HCT116 (cell line): ENCODE measurements around the gene C1orf94. TPM values are rescaled to one million over a fixed set of nuclear protein-coding genes. Genes with fewer than 3 reads are reported as not detected.

Experiments used
- ATAC-seq: fragments of 200-7000 bp; cut with Tn5 transposase; 2 replicates; pipeline ENCODE4 v1.9.1; 2020; ENCODE audit warnings: mild to moderate bottlenecking, moderate library complexity
- BruUV-seq: library from RNA; stranded (reverse); fragments of 400-500 nt; replicated peaks from 2 replicates; lab custom pipeline; 2021; lab: Mats Ljungman, UMichigan
- CTCF ChIA-PET: fragments of 300-600 bp; sonication (Branson Sonifier 250); formaldehyde crosslinking; loops from one replicate; lab custom pipeline; 2021; ENCODE audit warnings: antibody characterized with exemption; lab: Charles Lee
- POLR2A ChIA-PET: fragments of 300-600, 350-600 bp; sonication (Branson Sonifier 250); formaldehyde crosslinking; loops from one replicate; lab custom pipeline; 2021; ENCODE audit warnings: antibody characterized with exemption; lab: Charles Lee
- RAD21 ChIA-PET, 2 experiments: fragments of 300-600 bp; sonication (Branson Sonifier 250); formaldehyde crosslinking; loops; one replicate each; lab custom pipeline; 2023; ENCODE audit warnings: low total read pairs in 2 of 2; ENCODE audit not compliant: uncharacterized antibody in 2 of 2, unreplicated experiment in 2 of 2, low non-redundant PET in 1 of 2; lab: Charles Lee
- DNase-seq: peaks from one replicate; pipeline ENCODE4 v3.0.0-alpha.2; 2010; ENCODE audit warnings: low read depth, low spot score
- H2AFZ ChIP-seq: fragments of 200-600 bp; shearing (Covaris generic), sonication (generic); 2 replicates; pipeline ENCODE4 v1.6.1; 2017; ENCODE audit warnings: low read depth, mixed run types, mixed read lengths, antibody characterized with exemption, low read length; ENCODE audit not compliant: poor library complexity, severe bottlenecking
- H3K27ac ChIP-seq: 2 replicates; pipeline ENCODE4 v1.5.1; 2012; ENCODE audit warnings: low read depth, low read length
- H3K27me3 ChIP-seq: fragments of 200-600 bp; sonication (generic); 2 replicates; pipeline ENCODE4 v1.6.1; 2016; ENCODE audit warnings: mixed run types, low read length, mixed read lengths; ENCODE audit not compliant: insufficient read depth
- H3K36me3 ChIP-seq, 2 experiments: fragments of 200-500 bp in 1 of 2; fragments of 200-600 bp in 1 of 2; sonication (Bioruptor generic) in 1 of 2; sonication (generic) in 1 of 2; 2 replicates each; pipeline versions ENCODE4 v1.5.1 to v1.6.1; 2014 to 2016; ENCODE audit warnings: low read length in 2 of 2, inconsistent platforms in 1 of 2, mixed read lengths in 1 of 2, mixed run types in 1 of 2; ENCODE audit not compliant: insufficient read depth in 2 of 2, control insufficient read depth in 1 of 2
- H3K4me1 ChIP-seq, 2 experiments: fragments of 200-600 bp in 1 of 2; sonication (generic) in 1 of 2; 2 replicates each; pipeline versions ENCODE4 v1.5.1 to v1.6.1; 2012 to 2017; ENCODE audit warnings: low read length in 2 of 2, inconsistent platforms in 1 of 2, mild to moderate bottlenecking in 1 of 2, mixed read lengths in 1 of 2, mixed run types in 1 of 2, moderate library complexity in 1 of 2; ENCODE audit not compliant: insufficient read depth in 2 of 2, control insufficient read depth in 1 of 2
- H3K4me2 ChIP-seq: fragments of 200-600 bp; sonication (generic); 2 replicates; pipeline ENCODE4 v1.6.1; 2017; ENCODE audit warnings: mixed run types, low read length, mixed read lengths
- H3K4me3 ChIP-seq, 2 experiments: fragments of 200-600 bp in 1 of 2; sonication (generic) in 1 of 2; replicated peaks in 1 of 2; 2 replicates each; pipeline ENCODE4 v1.5.1; 2011 to 2016; ENCODE audit warnings: low read length in 2 of 2, control low read depth in 1 of 2, low read depth in 1 of 2, mild to moderate bottlenecking in 1 of 2, mixed read lengths in 1 of 2, mixed run types in 1 of 2
- H3K79me2 ChIP-seq: fragments of 200-600 bp; sonication (generic); 2 replicates; pipeline ENCODE4 v1.6.1; 2017; ENCODE audit warnings: mild to moderate bottlenecking, mixed run types, low read length, moderate library complexity, mixed read lengths; ENCODE audit not compliant: insufficient read depth
- H3K9ac ChIP-seq: fragments of 200-600 bp; sonication (generic); 2 replicates; pipeline ENCODE4 v1.6.1; 2016; ENCODE audit warnings: low read length, mixed read lengths
- H3K9me2 ChIP-seq: fragments of 200-600 bp; sonication (generic), shearing (Covaris generic); 2 replicates; pipeline ENCODE4 v1.6.1; 2017; ENCODE audit warnings: mixed run types, mild to moderate bottlenecking, moderate library complexity; ENCODE audit not compliant: insufficient read depth
- H3K9me3 ChIP-seq, 2 experiments: fragments of 200-500 bp in 1 of 2; fragments of 200-600 bp in 1 of 2; sonication (Bioruptor generic) in 1 of 2; sonication (generic) in 1 of 2; 2 replicates each; pipeline ENCODE4 v1.6.1; 2014 to 2017; ENCODE audit warnings: low read length in 2 of 2, mixed read lengths in 2 of 2, inconsistent platforms in 1 of 2, low read depth in 1 of 2, mild to moderate bottlenecking in 1 of 2, mixed run types in 1 of 2, moderate library complexity in 1 of 2; ENCODE audit not compliant: control insufficient read depth in 1 of 2, insufficient read depth in 1 of 2
- H4K20me1 ChIP-seq: fragments of 200-600 bp; sonication (generic), shearing (Covaris generic); 2 replicates; pipeline ENCODE4 v1.6.1; 2017; ENCODE audit warnings: mixed run types, mild to moderate bottlenecking, moderate library complexity; ENCODE audit not compliant: insufficient read depth
- CTCF ChIP-seq, 3 experiments: fragments of 200-600 bp in 1 of 3; sonication (generic) in 1 of 3; IDR thresholded peaks in 2 of 3; conservative IDR thresholded peaks in 1 of 3; 2 replicates each; pipeline ENCODE4 v1.5.1; 2012 to 2017; ENCODE audit warnings: low read depth in 2 of 3, low read length in 2 of 3, antibody characterized with exemption in 1 of 3, borderline replicate concordance in 1 of 3, control low read depth in 1 of 3, mild to moderate bottlenecking in 1 of 3, mixed read lengths in 1 of 3, mixed run types in 1 of 3, moderate library complexity in 1 of 3; ENCODE audit not compliant: insufficient read depth in 1 of 3
- EZH2 ChIP-seq: fragments of 200-600 bp; sonication (generic); IDR thresholded peaks from 2 replicates; pipeline ENCODE4 v1.6.1; 2017; ENCODE audit warnings: antibody characterized with exemption, mixed run types
- MAX ChIP-seq: IDR thresholded peaks from 2 replicates; pipeline ENCODE4 v1.6.1; 2012
- RAD21 ChIP-seq: IDR thresholded peaks from 2 replicates; pipeline ENCODE4 v1.6.1; 2012; ENCODE audit warnings: low read depth, mild to moderate bottlenecking
- SIN3A ChIP-seq: IDR thresholded peaks from 2 replicates; pipeline ENCODE4 v1.6.1; 2012; ENCODE audit warnings: low read depth
- YY1 ChIP-seq: IDR thresholded peaks from 2 replicates; pipeline ENCODE4 v1.6.1; 2011; ENCODE audit warnings: low read length, low read depth, moderate library complexity, mild to moderate bottlenecking; ENCODE audit not compliant: insufficient replicate concordance; ENCODE audit errors: extremely low read depth
- intact Hi-C: fragments of 100-400 bp; cut with micrococcal nuclease; formaldehyde crosslinking; loops from 2 replicates; pipeline ENCODE4 v1.10.0; 2022
- total RNA-seq: library from RNA; stranded (reverse); gene quantifications from one replicate; pipeline ENCODE4 v1.2.1, GENCODE V29; 2021; ENCODE audit not compliant: unreplicated experiment

Gene C1orf94
- total RNA-seq, 1 experiment from 2014 or later = not detected

GRCh38 chr1:34156739-34157138 lies 20.0 kb upstream of the C1orf94 start:
- BruUV-seq = no TSS peak
- DNase-seq (no peak), ATAC-seq (0 out of 2 replicates have a peak, but pooled peaks have one; percentile 49)
- Histone ChIP-seq H3K27me3 (peaks cover 37% of the 10 kb centered on the region), H3K9me3 (no peaks in the 10 kb centered on the region), H3K9me2 (no peaks in the 10 kb centered on the region), H3K36me3 (no peaks in the 10 kb centered on the region), H3K4me2 (no peak overlapping the region), H3K79me2 (no peaks in the 10 kb centered on the region), H3K4me3 (no peak overlapping the region), H4K20me1 (no peaks in the 10 kb centered on the region), H3K27ac (no peak overlapping the region)
- intact Hi-C loops = no loop called here
- ChIA-PET POLR2A (no interaction called here), CTCF (no interaction called here)
- TF ChIP-seq SIN3A (no peak), CTCF (IDR thresholded peaks at IDR 0.05 in 2 of 3, conservative IDR thresholded peaks at IDR 0.05 in 1 of 3; ENCODE audit: borderline replicate concordance in 1 of 3, insufficient read depth in 1 of 3, low read depth in 2 of 3, low read length in 2 of 3) (peak in 2 of 3 experiments; percentile 27 to 31; a peak in 2 of 6 replicates)
- TF ChIP-seq, all 23 proteins: peak for 1
- Histone ChIP-seq H3K4me1 (no peaks in the 10 kb centered on the region), H2AFZ (no peak overlapping the region), H3K9ac (no peak overlapping the region)
- RAD21 ChIA-PET = no interaction called here

- Histone ChIP-seq H4K20me1 (no peaks in the 10 kb centered on the region), H3K27me3 (peaks cover 31% of the 10 kb centered on the region; the same call in 1 of the 2 replicates), H3K9ac (no peak overlapping the region), H3K27ac (no peak overlapping the region), H3K79me2 (no peaks in the 10 kb centered on the region)
- CTCF ChIA-PET = interaction anchor here (0.8 to 1.9 kb wide), 4 partner anchors 48 to 580 kb away, joined by 3 to 13 read pairs (median 9); no protein-coding TSS in a partner anchor
- POLR2A ChIA-PET = interaction anchor here (0.7 kb wide), 1 partner anchor 530 kb away, joined by 3 read pairs; no protein-coding TSS in a partner anchor
- peak; percentile 95 for ATAC-seq
- TF ChIP-seq RAD21 = peak; percentile 72
- no peak for TF ChIP-seq YY1
- TF ChIP-seq MAX = peak; percentile 52; the same call in 1 of the 2 replicates
- TF ChIP-seq CTCF (IDR thresholded peaks at IDR 0.05 in 2 of 3, conservative IDR thresholded peaks at IDR 0.05 in 1 of 3; ENCODE audit: borderline replicate concordance in 1 of 3, insufficient read depth in 1 of 3, low read depth in 2 of 3, low read length in 2 of 3) = peak; percentile 56 to 64 (median 61)
- no peak for TF ChIP-seq EZH2
- TF ChIP-seq, all 23 proteins: peak for 3
- Histone ChIP-seq H2AFZ (no peak overlapping the region), H3K9me3 (no peaks in the 10 kb centered on the region), H3K4me2 (peak overlapping the region; percentile 60), H3K36me3 (no peaks in the 10 kb centered on the region), H3K9me2 (no peaks in the 10 kb centered on the region), H3K4me3 (no peak overlapping the region), H3K4me1 (peaks cover 0 to 4% of the 10 kb centered on the region in 2 experiments; a peak in 1 of 4 replicates)
- no TSS peak for BruUV-seq
- intact Hi-C loops = loop anchor here (1.0 to 2.0 kb wide), 3 partner anchors 49 to 522 kb away; no protein-coding TSS in a partner anchor
- peak; percentile 39 for DNase-seq
- RAD21 ChIA-PET = interaction anchor here in 1 of 2 experiments (0.5 to 1.0 kb wide), 2 partner anchors 8 to 530 kb away, joined by 3 to 4 read pairs; no protein-coding TSS in a partner anchor
Observed at GRCh38 chr1:34162852-34163766, 13.6 kb upstream of the C1orf94 start.
